ENCODE measurements around the gene NR6A1. TPM values are rescaled to one million over a fixed set of nuclear protein-coding genes. Genes with fewer than 3 reads are reported as not detected.
A peak's percentile ranks its signal among the peaks of the same experiment; 100 is the strongest.

NR6A1 gene
- total and polyA plus RNA-seq, 10 donors = 0.14 to 3.7 (median 1.9) TPM

DNA sequence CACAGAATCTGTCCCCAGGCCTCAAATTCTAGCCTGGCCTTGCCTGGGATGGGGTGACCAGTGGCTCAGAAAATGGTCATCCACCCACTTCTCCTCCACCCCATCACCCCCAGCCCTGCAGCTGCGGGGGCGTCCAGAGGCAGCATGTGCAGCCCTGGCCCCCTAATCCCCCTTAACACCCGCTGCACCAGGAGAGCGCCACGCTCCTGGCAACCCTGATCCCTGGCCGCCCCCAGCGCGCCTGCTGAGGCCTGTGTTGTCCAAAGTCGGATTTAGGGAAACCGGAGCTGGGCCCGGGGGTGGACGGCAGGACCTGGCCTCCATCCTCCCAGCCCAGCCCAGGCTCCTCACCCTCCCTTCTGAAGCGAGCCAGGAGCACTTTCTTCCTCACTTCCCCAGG is 285.9 kb downstream of the NR6A1 start:
- no peak for DNase-seq
- Histone ChIP-seq H3K36me3 (peaks cover 0 to 16% (median 0%) of the 10 kb centered on the region in 6 donors), H3K4me3 (no peak overlapping the region), H3K4me1 (peaks cover 4 to 66% (median 27%) of the 10 kb centered on the region in 6 donors), H3K9me3 (no peaks in the 10 kb centered on the region), H3K27ac (peak overlapping the region in 3 of 8 donors; percentile 58 to 72 (median 70)), H3K27me3 (replicated peaks in 1 of 7) (peaks cover 0 to 64% (median 8%) of the 10 kb centered on the region in 7 donors)
- TF ChIP-seq, protein P1, sequence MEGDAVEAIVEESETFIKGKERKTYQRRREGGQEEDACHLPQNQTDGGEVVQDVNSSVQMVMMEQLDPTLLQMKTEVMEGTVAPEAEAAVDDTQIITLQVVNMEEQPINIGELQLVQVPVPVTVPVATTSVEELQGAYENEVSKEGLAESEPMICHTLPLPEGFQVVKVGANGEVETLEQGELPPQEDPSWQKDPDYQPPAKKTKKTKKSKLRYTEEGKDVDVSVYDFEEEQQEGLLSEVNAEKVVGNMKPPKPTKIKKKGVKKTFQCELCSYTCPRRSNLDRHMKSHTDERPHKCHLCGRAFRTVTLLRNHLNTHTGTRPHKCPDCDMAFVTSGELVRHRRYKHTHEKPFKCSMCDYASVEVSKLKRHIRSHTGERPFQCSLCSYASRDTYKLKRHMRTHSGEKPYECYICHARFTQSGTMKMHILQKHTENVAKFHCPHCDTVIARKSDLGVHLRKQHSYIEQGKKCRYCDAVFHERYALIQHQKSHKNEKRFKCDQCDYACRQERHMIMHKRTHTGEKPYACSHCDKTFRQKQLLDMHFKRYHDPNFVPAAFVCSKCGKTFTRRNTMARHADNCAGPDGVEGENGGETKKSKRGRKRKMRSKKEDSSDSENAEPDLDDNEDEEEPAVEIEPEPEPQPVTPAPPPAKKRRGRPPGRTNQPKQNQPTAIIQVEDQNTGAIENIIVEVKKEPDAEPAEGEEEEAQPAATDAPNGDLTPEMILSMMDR (IDR thresholded peaks at IDR 0.05 in 8 of 11, conservative IDR thresholded peaks at IDR 0.05 in 3 of 11) = no peak
- TF ChIP-seq POLR2AphosphoS5 (IDR thresholded peaks at IDR 0.05) = peak in 2 of 3 donors; percentile 51 to 57
- 77 to 93% (median 81%) methylated on average over 5 to 13 of the region's 13 CpGs for WGBS, 5 donors
- intact Hi-C loops (cut with DNase I; ENCODE audit: low total_unique reads) = no loop called here

DNA sequence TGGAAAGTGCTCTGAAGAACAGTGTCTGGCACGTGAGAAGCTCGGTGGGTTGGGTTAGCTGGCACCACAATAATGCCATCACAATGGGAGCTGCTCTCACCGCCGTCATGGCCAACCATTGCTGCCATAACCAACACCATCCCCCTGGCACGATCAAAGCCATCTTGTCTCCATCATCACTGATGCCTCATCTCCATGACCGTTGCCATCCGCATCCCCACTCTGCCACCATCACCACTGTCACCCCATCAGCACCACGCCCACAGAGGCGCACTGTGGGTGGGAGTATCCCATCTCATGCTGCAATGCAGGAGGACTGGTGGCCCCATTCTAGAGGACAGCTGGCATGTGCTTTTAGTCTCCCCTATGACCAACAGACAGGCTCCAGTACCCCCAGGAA is 287.6 kb downstream of the NR6A1 start:
- Histone ChIP-seq H3K4me3 (no peak overlapping the region), H3K4me1 (peaks cover 0 to 61% (median 25%) of the 10 kb centered on the region in 6 donors), H3K27me3 (replicated peaks in 1 of 7) (peaks cover 0 to 68% (median 12%) of the 10 kb centered on the region in 7 donors), H3K9me3 (no peaks in the 10 kb centered on the region), H3K36me3 (peaks cover 0 to 11% (median 0%) of the 10 kb centered on the region in 6 donors), H3K27ac (no peak overlapping the region)
- no peak for TF ChIP-seq POLR2A (IDR thresholded peaks at IDR 0.05)
- peak in 1 of 3 donors; percentile 42 for TF ChIP-seq POLR2AphosphoS5 (IDR thresholded peaks at IDR 0.05)
- 89 to 99% (median 96%) methylated on average over 9 of the region's 9 CpGs for WGBS, 5 donors
- intact Hi-C loops (cut with DNase I; ENCODE audit: low total_unique reads) = no loop called here
- DNase-seq = no peak

DNA sequence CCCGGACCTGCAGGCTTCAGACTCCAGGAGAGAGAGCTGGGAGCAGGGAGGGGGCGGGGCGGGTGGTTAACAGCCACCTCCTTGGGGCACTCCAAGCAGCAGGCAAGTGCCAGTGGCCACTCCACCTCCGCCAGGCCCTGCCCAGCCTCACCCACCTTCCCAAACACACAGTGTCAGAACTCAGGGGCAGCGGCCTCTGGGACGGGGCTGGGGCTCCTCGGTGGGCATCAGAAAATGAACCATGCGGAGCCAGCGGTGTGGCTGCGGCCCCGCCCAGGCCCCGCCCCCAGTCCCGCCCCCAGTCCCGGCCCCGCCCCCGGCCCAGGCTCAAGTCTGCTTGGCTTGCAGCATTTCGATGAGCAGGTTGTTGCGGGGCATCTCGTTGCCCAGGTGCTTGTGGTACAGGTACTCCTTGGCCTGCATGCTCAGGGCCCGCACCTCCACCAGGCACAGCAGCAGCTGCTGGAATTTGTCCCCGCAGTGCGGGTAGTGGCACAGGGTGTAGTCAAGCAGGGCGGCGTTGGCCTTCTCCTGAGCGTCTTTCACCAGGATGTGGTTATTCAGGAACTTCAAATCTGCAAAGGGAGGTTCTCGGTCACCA is 288.6 kb downstream of the NR6A1 start:
- intact Hi-C loops (cut with DNase I; ENCODE audit: low total_unique reads) = no loop called here

DNA sequence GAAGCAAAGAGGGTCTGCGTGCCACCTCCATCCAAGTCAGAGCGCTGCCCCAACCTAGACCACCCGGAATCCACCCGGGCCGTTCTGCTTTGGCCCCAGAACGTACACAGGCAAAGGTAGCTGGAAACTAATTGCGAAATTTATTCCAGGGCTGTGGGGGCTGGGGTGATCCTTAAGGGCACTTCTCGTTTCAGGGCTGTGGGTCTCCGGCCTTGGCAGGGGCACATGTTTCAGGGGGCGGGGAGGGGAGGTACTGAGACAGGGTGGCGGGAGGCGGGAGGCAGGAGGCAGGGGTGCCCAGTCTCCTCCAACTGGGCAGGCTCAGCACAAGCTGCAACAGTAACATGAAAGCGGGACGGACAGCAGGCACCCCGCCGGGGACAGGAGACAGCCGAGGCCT is 290.0 kb downstream of the NR6A1 start:
- no peak for DNase-seq
- Histone ChIP-seq H3K9me3 (no peaks in the 10 kb centered on the region), H3K4me3 (no peak overlapping the region), H3K36me3 (peaks cover 0 to 11% (median 0%) of the 10 kb centered on the region in 6 donors), H3K4me1 (peaks cover 0 to 61% (median 26%) of the 10 kb centered on the region in 6 donors), H3K27ac (peak overlapping the region in 2 of 8 donors; percentile 11 to 17), H3K27me3 (replicated peaks in 1 of 7) (peaks cover 0 to 73% (median 18%) of the 10 kb centered on the region in 7 donors)
- intact Hi-C loops (cut with DNase I; ENCODE audit: low total_unique reads) = no loop called here
- TF ChIP-seq POLR2A (IDR thresholded peaks at IDR 0.05) = no peak
- no peak for TF ChIP-seq POLR2AphosphoS5 (IDR thresholded peaks at IDR 0.05)
- TF ChIP-seq, protein P1 (IDR thresholded peaks at IDR 0.05 in 8 of 11, conservative IDR thresholded peaks at IDR 0.05 in 3 of 11) = no peak
- 43 to 62% (median 45%) methylated on average over 8 to 17 of the region's 17 CpGs for WGBS, 5 donors

More for the DNA sequence above, 288.6 kb downstream of the NR6A1 start:
- no peak overlapping the region for H3K27ac ChIP-seq
- TF ChIP-seq POLR2A (IDR thresholded peaks at IDR 0.05) = no peak
- TF ChIP-seq POLR2AphosphoS5 (IDR thresholded peaks at IDR 0.05) = peak; percentile 23 to 64 (median 56)
- TF ChIP-seq, protein P1 (IDR thresholded peaks at IDR 0.05 in 8 of 11, conservative IDR thresholded peaks at IDR 0.05 in 3 of 11) = no peak
- peaks cover 1 to 61% (median 26%) of the 10 kb centered on the region in 6 donors for H3K4me1 ChIP-seq
- H3K27me3 ChIP-seq (replicated peaks in 1 of 7) = peaks cover 0 to 73% (median 19%) of the 10 kb centered on the region in 7 donors
- no peaks in the 10 kb centered on the region for H3K9me3 ChIP-seq
- WGBS, 5 donors = 44 to 56% (median 54%) methylated on average over 14 to 26 of the region's 26 CpGs
- H3K4me3 ChIP-seq = no peak overlapping the region
- peaks cover 0 to 11% (median 0%) of the 10 kb centered on the region in 6 donors for H3K36me3 ChIP-seq
- DNase-seq = no peak
